Activated CD4-positive, alpha-beta T cell treated with anti-CD3 and anti-CD28 coated beads for 24 hours (primary cell): ENCODE measurements around the gene MRPS34.
"Not testable (repeated sequence)": the region's sequence is repeated elsewhere in the genome, so short reads cannot be mapped to it uniquely, and the experiment has no call there.

Experiments
- DNase-seq, 2 donors: peaks; one replicate each; pipeline ENCODE4 v3.0.0-alpha.2; 2020; ENCODE audit warnings: low read depth in 2 of 2

Gene MRPS34

DNA sequence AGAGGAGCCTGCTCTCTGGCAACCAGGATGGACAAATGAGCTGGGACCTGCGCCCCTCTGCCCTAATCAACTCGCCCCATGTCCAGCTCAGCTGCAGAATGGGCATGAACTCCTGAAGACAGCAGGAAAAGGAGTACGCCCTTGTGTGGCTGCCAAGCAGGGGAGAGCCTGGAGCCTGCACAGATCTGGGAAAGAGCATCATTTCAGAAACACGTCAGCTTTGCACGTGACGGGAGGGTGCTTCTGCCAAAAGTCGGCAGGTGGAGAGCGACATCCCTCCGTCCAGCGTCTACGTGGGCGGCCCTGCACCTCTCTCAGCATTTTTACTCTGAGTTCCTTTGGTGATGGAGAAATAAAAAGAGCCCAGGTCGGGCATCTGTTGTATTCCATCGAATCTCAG, 20.1 kb downstream of the MRPS34 start:
- DNase-seq: no peak

DNA sequence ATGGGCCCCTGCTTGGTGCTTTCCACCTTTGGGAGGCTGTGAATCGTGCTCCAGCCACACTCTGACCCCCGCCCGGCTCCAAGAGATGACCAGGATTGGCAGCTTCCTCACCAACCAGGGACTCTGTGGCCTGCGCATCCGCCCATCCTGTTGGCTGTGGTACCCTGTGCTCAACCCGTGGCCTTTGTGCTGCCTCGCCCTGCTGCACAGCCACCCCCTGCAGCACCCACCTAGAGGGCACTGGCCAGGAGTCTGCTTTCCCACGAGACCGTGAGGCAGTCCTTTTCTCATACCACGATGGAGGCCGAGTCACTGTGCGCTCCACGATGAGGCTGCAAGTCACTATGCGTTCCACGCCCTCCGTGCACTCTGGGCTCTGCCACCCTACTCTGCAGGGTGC, 21.0 kb downstream of the MRPS34 start:
- no peak for DNase-seq

DNA sequence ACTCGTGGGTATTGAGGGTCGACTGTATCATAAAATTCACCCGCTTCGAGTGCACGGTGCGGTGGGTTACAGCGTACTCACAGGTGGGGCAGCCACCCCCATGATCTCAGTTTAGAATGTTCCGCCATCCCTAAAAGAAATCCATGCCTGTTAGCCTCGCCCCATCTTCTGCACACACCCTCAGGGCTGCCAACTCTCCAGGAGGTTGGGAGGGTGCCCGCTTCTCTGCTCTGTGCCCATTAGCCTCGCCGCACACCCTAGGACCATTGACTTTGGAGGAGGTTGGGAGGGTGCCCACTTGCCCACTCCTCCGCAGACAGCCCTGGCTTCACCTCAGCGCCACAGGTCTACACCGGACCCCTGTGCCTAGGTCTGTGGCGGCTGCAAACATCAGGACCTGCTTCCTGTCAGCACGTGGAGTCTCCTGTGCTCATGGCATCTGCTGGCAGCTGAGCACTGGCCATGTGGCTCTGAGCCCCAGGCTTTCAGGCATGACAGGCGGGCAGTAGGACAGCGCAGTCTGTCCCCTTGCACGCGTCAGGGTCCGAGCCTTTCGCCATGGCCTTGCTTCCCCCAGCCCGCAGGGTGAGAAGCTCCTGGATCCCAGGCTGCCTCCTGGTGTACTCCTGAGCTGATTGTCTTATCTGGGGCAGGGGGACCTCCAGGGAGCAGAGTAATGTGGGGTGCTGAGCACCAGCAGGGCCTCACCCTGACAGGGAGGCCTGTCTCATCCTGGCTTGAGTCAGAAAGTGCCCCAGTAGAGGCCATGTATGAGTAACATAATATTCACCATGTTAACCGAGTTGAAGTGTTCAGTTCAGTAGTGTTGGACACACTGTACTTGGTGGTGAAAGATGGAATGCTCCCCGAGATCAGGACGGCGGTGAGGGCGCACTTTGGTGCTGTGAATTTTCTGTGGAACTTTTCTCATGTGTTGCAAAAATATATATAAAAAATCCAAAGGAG, 23.5 kb downstream of the MRPS34 start:
- no peak for DNase-seq

DNA sequence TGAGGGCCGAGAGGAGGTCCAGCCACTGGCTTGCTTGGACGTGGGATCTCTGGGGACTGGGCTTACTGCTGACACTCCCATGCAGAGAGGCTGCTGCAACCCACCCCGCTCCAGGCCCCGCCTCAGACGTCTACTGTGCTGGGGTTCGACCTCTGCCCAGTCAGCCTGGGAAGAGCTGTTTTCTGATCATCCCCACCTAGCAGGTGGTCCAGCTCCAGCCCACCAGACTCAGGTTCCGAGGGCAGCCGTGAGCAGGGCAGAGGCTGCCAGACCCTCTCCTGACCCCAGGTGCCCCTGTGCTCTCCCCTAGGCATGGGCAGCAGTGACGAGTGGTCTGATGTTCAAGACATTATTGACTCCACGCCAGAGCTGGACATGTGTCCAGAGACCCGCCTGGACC, 25.0 kb downstream of the MRPS34 start:
- DNase-seq: no peak

DNA sequence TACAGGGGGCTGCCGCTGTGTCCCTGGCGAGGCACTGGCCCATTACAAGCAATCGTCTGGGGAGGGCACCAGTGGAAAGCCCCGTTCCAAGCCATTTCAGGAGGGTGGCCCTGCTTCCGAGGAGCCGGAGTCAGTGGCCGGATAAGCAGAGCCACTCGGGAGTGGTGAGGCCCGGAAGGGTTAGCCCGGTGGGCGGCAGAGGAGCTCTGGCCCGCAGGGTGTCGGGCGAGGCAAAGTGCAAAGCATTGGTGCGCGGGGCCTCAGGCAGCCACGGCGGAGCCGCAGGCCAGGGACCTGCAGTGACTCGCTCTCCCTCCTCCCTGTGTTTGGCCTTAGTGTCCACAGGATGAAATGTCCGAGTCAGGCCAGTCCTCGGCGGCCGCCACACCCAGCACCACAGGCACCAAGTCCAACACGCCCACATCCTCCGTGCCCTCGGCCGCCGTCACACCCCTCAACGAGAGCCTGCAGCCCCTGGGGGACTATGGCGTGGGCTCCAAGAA, 26.2 kb downstream of the MRPS34 start:
- no peak for DNase-seq

DNA sequence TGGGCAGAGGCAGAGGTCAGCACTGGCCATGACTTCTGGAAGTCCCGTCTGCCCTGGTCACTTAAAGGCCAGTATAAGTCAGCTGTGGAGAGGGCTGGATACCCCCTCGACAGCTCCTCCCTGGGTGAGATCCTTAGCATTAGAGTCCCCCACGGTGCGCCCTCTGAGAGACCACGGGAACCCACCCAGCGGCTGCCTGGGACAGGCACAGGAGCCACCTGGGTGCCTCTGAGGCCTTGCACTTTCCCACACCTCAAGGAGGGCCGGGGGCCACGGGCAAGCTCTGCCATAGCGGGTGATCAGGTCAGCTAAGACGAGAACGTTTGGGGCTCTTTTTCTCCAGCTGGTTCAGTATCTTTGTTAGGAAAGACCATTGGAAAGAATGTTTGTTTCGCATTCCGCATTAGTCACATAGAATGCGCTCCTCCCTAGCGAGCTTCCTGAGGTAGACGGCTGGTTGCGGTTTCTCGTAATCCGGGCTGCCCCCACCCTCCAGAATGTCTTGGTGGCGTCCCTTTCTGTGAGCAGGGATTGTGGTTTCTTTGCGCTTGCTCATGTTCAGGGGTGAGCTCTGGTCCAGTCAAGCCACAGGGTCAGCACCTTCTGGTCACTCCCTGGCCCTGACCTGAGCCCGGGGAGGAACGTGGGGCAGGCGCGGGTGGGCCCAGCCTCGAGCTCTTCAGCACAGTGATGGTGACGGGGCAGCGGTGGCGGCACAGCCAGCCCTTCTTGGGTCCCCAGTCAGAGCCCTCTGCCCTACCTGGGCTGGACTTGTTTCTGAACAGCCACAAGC, 26.8 kb downstream of the MRPS34 start:
- no peak for DNase-seq

DNA sequence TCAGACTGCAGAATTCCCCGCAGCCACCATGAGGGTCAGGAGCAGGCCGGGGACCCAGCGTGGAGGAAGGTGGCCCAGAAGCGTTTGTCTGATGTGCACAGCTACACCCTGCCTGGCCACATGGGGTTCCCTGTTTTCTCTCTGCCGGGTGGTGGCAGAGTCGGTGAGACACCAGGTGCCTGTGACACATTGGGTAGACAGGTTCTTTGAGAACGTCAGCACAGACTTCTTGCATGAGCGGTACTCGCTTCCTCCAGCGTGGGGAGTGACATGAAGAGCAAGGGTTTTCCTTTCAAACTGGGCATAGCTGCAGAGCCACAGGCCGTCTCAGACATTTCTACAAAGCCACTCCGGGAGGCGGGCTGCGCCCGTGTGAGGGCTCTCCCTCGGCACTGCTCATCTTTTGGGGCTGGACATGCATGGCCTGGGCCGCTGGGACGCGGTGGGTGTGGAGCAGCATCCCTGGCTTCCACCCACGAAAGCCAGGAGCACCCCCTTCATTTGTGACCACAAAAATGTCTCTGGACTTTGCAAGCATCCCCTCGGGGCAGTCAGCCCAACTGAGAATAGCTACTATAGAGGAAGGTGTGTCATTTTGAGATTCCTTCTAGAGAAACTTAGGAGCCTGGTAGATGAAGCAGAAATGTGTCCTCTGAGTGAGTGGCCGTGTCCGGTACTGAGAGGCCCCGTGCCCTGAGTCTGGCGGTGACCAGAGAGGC, 27.6 kb downstream of the MRPS34 start:
- no peak for DNase-seq

DNA sequence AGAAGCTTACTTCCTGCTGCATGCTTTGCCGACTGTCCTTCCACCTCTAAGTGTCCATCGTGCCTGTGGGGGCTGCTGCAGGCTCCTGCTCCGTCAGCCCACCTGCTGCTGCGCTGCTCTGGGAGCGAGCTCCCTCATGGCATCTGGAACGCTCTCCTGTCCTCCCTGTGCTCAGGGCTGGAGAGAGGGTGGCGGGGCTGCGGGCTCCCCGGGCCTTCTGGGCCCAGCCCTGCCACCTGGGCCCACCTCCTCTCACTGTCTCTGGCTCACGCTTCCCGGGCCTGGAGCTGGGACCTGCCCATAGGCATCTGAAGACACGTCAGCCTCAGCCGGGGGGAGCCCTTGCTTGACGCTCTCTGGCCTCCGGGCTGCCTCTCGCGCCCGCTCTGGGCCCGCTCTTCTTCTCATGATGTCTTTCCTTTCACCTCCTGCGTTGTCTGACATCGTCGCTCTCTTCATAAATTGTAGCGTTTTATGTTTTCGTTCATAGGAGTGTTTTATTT, 28.5 kb downstream of the MRPS34 start:
- DNase-seq: no peak

DNA sequence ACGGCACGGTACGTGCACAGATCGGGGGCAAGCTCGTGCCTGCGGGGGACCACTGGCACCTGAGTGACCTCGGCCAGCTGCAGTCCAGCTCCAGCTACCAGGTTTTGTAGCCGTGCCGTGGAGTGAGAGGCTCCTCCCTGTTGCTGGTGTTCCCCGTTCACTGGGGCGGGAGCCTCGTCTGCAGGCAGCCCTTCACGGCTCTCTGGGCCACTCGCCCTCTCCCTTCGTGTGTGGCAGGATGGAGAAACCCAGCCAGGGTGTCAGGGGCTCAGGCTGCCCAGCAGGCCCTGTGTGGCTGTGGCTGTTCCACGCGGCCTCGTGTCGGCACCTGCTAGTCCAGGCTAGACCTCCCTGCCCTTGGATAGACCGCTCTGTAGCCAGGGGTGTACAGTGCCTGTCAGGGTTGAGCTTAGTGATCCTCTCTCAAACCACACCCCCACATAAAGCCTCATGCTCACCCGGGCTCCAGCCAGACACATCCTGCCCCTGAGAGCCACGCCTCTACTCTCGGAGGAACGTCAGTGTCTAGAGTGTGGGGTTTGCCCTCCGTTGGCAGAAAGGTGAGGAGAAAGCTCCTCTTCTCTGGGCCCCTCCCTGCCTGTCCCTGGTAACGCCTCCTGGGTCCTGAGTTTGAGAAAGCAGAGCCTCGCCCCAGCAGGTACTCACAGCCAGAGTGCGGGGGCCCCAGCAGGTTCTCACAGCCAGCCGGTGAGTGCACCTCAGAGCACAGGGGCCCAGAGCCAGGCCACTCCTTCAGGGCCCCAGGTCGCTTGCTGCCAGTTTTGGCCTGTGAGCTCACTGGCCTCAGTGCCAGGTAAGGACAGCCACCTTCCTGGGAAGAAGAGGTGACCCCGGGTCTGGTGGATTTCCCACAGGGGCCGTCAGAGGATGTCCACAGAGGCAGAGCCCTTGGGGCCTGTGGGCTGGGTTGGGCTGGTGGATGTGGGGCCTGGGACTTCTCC, 29.3 kb downstream of the MRPS34 start:
- no peak for DNase-seq

DNA sequence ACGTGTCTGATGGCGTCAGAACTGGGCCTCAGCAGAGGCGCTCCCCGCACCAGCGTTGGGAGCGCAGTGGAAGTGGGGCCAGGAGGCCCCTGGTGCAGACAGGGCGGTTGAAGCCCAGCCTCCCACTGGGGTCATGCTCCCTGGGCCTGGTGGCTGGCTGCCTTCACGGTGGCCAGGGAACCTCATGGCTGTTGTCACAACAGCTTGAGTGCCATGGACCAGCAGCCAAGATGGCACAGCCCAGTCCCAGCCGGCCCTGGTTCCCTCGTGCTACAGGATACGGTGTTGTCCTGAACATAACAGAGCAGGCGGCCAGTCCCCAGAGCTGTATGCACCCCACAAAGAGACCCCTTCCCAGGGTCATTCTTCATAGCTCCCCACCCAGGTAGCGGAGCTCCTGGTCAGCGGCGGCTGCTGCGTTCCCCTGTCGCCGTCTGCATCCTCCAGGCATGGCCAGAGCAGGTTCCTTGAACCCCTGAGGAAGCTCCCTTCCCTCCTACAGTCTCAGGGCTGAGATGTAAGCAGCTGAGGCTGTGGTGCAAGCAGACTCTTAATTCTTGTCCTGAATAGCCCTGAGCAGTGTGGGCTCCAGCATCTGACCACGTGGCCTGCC, 31.3 kb downstream of the MRPS34 start:
- no peak for DNase-seq

DNA sequence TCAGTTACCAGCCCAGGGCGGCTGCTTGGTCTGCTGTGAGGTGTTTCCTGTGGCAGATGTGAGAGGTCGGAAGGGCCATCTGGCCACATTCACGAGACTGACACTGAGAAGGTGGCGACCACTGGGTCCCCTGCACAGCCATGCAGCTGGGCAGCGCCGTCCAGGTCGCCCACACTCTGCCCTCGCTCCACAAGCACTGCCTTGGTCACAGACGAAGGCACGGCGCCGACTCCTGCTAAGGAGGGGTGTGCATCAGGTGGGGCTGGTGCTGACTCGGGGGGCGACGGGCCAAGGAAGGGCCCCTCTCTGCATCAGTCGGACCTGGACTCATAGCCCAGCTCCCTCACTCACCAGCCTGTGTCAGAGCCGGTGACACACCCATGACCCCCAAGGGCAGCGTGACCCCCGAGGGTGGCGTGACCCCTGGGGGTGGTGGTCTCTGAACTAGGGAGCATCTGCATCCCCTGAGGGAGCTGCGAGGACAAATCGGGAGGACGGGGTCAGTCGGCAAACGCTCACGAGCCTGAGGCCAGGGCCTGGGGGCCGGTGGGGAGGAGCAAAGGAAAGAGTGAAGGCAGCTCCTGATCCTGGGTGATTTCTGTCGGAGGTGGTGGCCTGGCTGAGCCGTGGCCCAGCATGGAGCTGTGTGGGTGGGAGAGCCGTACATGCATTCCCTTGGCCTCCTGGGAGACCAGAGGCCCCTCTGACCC, 32.0 kb downstream of the MRPS34 start:
- no peak for DNase-seq

DNA sequence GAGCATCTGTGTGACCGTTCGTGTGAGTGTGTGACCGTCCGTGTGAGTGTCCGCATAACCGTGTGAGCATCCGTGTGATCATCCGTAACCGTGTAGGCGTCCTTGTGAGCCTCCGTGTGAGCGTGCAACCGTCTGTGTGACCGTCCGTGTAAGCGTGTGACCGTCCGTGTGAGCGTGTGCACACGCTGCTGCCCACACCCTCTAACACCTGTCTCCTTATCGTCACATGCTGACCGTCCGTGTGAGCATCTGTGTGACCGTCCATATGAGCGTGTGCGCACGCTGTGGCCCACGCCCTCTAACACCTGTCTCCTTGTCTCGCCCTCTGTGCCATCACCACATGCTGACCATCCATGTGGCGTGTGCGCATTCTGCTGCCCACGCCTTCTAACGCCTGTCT, 32.7 kb downstream of the MRPS34 start:
- no peak for DNase-seq

DNA sequence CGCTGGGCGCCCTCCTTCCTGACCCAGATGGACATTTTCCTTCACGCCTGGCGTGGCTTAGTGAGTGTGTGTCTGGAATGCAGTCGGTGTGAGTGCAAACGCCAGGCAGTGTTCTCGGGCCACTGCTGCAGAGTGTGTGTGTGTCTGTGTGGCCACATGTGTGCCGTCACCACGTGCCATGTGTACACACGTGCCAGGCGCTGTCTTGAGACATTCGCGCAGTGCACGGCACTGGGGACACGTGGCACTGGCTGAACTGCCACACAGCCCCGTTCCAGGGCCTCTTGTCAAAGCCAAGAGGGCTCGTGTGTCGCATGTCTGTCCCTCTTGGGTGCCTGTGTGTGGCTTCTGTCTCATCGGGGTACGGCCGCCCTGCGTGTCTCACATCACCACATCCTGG, 38.1 kb downstream of the MRPS34 start:
- DNase-seq: no peak

DNA sequence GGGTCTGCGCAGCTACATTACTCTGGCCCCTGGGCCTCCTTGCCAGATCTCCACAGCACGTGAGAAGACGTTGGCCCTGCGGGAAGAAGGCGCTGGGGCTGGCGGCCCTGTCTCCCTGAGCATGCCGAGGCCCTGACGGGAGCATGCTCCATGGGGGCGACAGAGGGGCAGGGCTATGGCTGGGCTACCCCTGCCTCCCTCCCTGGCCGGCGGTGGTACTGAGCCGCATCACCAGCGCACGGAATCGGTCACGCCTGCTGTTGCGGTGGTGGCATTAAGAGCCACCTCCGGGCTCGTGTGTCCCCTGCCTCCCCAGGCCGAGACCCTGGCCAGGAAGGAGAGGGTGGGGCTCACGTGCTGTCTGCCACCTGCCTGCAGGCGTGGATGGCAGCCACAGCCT, 38.8 kb downstream of the MRPS34 start:
- no peak for DNase-seq

DNA sequence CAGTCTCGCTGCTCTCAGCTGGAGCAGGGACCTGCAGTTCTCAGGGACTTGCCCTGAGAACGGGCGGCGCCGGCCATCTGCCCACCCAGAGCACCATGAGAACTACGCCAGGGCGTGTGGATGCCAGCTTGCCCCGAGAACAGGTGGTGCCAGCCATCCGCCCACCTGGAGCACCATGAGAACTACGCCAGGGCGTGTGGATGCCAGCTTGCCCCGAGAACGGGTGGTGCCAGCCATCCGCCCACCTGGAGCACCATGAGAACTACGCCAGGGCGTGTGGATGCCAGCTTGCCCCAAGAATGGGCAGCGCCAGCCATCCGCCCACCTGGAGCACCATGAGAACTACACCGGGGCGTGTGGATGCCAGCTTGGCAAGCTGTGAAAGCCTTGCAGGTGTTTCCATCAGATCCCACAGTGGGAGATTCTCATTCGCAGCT, 40.4 kb downstream of the MRPS34 start:
- not testable (repeated sequence) for DNase-seq

DNA sequence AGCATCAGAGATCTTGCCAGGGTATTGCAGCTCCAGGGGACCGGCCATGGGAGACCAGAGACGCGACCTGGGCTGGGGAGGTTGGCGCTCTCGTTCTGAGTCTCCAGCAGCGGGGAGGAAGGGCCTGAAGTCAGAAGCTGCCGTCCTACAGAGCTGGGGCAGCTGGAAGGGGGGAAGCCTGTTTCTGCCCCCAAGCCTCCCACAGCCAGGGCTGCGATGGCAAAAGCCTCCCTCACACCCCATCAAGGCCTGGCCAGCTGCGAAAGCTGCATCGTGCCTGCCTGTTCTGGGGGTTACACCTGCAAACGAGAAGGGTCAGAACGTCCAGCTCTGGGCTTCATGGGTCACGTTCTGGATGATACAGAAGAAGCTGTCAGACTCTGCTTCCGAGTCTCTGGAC, 40.9 kb downstream of the MRPS34 start:
- no peak for DNase-seq

DNA sequence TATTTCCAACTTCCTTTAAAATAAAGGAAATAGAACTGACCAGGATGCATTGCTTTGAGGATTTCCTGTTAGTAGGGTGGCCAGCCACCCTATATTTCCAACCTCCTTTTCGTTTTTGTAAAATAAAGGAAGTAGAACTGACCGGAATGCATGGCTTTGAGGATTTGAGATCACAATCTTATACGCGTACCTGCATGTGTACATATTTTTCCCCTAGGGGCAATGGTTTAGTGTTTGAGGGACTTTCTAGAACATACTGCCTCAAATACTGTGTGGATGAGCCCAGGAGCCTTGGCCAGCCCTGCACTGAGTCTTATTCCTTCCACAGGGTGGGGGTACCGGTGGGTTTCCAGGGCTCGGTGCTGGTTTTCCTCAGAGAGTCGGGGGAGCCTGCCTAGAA, 41.3 kb downstream of the MRPS34 start:
- no peak for DNase-seq

DNA sequence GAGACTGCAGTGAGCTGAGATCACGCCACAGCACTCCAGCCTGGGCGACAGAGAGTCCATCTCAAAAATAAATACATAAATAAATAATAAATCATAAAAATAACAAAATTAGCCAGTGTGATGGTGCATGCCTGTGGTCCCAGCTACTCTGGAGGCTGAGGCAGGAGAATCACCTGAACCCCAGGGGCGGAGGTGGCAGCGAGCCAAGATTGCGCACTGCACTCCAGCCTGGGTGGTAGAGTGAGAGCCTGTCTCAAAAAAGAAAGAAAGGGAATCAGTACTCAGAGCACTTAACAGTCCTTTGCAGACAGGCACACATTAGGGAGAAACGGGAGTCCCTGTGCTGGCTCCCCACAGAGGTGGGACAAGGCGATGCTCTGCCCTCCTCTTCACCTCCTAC, 41.9 kb downstream of the MRPS34 start:
- no peak for DNase-seq

DNA sequence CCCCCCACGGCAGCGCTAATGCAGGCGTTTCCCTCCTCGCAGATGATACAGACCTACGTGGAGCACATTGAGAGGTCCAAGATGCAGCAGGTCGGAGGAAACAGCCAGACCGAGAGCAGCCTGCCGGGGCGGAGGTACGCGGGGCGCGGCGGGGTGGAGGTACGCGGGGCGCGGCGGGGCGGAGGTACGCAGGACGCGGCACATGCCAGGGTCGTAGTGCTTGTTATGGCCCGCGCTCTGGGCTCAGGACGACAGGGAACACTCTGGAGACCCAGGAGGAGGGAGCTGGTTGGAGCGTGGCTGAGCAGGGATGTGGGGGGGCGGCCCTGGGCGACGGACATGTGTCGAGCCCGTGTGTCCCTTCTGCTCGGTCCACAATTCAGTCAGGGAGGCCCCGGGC, 43.5 kb downstream of the MRPS34 start:
- no peak for DNase-seq

DNA sequence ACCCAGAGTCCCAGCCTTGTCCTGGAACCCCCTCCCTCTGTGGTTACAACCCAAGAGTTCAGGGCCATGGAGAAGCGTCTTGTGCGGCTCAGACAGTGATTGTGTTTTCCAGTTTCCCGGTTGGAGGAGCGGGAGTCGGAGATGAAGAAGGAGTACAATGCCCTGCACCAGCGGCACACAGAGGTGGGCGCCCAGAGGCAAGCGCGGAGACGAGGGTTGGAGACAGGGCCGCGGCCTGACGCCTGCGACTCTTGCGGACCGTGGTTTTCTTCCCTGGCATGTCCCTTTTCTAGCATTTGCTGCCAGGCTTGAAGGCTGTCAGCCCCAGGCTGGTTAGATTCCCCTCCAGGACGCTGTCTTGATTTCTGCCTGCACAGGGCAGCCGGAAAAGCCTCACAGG, 43.9 kb downstream of the MRPS34 start:
- DNase-seq: no peak
